ENCODE measurements around the gene STARD10. TPM values are rescaled to one million over a fixed set of nuclear protein-coding genes. Genes with fewer than 3 reads are reported as not detected.

Gene STARD10
- total RNA-seq, 2 donors from 2014 or later = 32.2 to 33.3 TPM

DNA sequence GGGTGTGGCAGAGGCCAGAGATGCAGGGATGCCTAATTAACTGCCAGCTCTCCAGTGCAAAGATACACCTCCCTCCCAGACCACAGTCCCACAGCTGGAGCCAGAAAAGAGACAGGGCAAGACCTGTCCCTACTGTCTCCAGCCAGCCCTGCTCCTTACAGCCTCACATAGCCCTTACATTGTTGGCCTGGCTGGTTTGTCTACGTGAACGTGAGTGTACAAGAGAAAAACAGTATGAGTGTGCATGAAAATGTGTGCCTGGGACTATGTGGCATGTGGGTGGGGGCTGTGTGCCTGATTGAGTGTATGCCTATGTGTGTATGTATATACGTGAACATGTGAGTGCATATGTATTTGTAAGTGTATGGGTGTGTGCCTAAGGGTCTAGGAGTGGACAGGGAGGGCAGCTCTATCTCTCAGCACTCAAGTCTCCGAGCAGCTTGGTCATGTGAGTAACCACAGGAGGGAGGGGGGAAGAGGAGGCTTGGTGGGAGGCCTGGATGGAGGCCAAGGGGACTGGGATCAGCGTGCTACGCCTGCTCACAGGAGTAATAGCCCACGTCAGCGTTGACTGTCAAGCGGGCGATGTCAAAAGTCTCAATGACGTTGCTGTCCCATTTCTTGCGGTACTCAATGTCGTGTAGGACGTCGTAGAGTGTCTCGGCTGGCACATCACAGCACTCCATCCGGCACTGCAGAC, 35.0 kb downstream of the STARD10 start:
- no peaks in the 10 kb centered on the region for H3K4me1 ChIP-seq (ENCODE audit: control insufficient read depth, insufficient read depth, low read length)
- Mint-ChIP-seq H3K9me3 (no peaks in the 10 kb centered on the region), H3K27ac (no peak overlapping the region), H3K4me1 (no peaks in the 10 kb centered on the region), H3K36me3 (ENCODE audit: low read depth) (peaks cover 24% of the 10 kb centered on the region), H3K27me3 (ENCODE audit: insufficient read depth) (peaks cover 24% of the 10 kb centered on the region), H3K4me3 (no peak overlapping the region)
- no peaks in the 10 kb centered on the region for H3K27me3 ChIP-seq (ENCODE audit: control insufficient read depth, insufficient read depth, low read length, poor library complexity, severe bottlenecking)
- TF ChIP-seq CTCF (conservative IDR thresholded peaks at IDR 0.05) = no peak
- WGBS, 2 experiments (ENCODE audit: insufficient coverage in 1 of 2, insufficient read length in 1 of 2) = 92 to 95% methylated on average over 14 to 17 of the region's 17 CpGs
- no peak overlapping the region for H3K4me3 ChIP-seq (ENCODE audit: low read length)
- H3K36me3 ChIP-seq (ENCODE audit: control insufficient read depth, insufficient read depth, low read length) = no peaks in the 10 kb centered on the region
- H3K27ac ChIP-seq (ENCODE audit: low read depth, low read length) = no peak overlapping the region
- H3K9me3 ChIP-seq (ENCODE audit: control insufficient read depth, low read length) = no peaks in the 10 kb centered on the region
- no peak overlapping the region for H3K9ac ChIP-seq (ENCODE audit: extremely low read depth, low read length, poor library complexity, severe bottlenecking)
- DNase-seq = no peak

DNA sequence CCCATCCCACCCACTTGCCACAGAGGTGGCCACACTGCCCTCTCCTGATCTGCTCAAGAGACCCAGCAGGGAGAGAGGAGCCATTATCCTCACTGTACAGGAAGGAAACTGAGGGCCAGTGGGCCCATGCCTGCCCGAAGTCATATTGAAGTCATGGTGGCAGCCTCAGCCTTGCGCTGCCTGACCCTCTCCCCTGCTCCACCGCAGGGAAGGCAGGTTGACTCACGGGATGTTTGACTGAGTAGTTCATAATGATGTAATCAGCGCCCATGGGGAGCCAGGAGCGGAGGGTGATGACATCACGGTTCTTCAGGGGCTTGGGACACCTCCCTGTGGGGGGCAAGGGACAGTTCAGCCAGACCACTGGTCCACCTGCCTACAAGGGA, 35.5 kb downstream of the STARD10 start:
- DNase-seq = no peak
- H3K27ac ChIP-seq (ENCODE audit: low read depth, low read length) = no peak overlapping the region
- H3K4me1 ChIP-seq (ENCODE audit: control insufficient read depth, insufficient read depth, low read length) = no peaks in the 10 kb centered on the region
- 83 to 89% methylated on average over 5 to 7 of the region's 7 CpGs for WGBS, 2 experiments (ENCODE audit: insufficient coverage in 1 of 2, insufficient read length in 1 of 2)
- Mint-ChIP-seq H3K27me3 (ENCODE audit: insufficient read depth) (peaks cover 25% of the 10 kb centered on the region), H3K4me3 (no peak overlapping the region), H3K36me3 (ENCODE audit: low read depth) (peaks cover 24% of the 10 kb centered on the region), H3K9me3 (no peaks in the 10 kb centered on the region), H3K27ac (no peak overlapping the region), H3K4me1 (no peaks in the 10 kb centered on the region)
- TF ChIP-seq CTCF (conservative IDR thresholded peaks at IDR 0.05) = no peak
- no peak overlapping the region for H3K9ac ChIP-seq (ENCODE audit: extremely low read depth, low read length, poor library complexity, severe bottlenecking)
- no peak overlapping the region for H3K4me3 ChIP-seq (ENCODE audit: low read length)
- H3K36me3 ChIP-seq (ENCODE audit: control insufficient read depth, insufficient read depth, low read length) = no peaks in the 10 kb centered on the region
- no peaks in the 10 kb centered on the region for H3K27me3 ChIP-seq (ENCODE audit: control insufficient read depth, insufficient read depth, low read length, poor library complexity, severe bottlenecking)
- no peaks in the 10 kb centered on the region for H3K9me3 ChIP-seq (ENCODE audit: control insufficient read depth, low read length)

DNA sequence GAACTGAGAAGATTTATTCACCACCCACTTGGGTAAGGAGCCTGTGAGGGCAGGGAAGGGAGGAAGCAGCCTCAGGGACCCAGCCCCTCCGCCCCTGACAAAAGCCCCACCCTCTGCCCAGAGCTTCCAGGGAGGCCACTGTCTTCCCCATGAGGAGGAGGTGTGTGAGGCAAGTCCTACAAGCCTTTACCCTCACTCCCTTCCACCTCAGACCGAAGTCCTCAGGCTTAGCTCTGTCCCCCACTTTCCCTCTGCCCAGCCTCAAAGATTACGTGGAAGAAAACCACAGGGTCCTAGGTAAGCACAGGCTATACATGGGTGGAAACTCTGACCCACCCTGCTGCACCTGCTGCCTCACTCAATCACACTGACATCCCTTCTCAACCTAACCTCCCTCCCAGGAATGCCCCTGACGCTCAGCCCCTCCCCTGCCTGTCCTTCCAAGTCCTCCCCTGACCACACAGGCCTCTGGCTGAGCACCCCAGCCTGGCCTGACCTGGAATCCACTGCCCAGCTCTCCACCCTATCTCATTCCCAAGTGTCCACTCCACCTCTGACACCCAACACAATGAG, 38.0 kb downstream of the STARD10 start:
- H3K4me3 ChIP-seq (ENCODE audit: low read length) = no peak overlapping the region
- Mint-ChIP-seq H3K36me3 (ENCODE audit: low read depth) (peaks cover 21% of the 10 kb centered on the region), H3K9me3 (no peaks in the 10 kb centered on the region), H3K4me3 (no peak overlapping the region), H3K27me3 (ENCODE audit: insufficient read depth) (peaks cover 26% of the 10 kb centered on the region), H3K4me1 (peaks cover 12% of the 10 kb centered on the region), H3K27ac (no peak overlapping the region)
- 94% methylated on average over 4 of the region's 4 CpGs; no CpG with 5 or more reads in 1 of the 2 experiments for WGBS, 2 experiments (ENCODE audit: insufficient coverage in 1 of 2, insufficient read length in 1 of 2)
- no peak for DNase-seq
- H3K9me3 ChIP-seq (ENCODE audit: control insufficient read depth, low read length) = no peaks in the 10 kb centered on the region
- no peaks in the 10 kb centered on the region for H3K36me3 ChIP-seq (ENCODE audit: control insufficient read depth, insufficient read depth, low read length)
- H3K4me1 ChIP-seq (ENCODE audit: control insufficient read depth, insufficient read depth, low read length) = peaks cover 2% of the 10 kb centered on the region
- H3K9ac ChIP-seq (ENCODE audit: extremely low read depth, low read length, poor library complexity, severe bottlenecking) = no peak overlapping the region
- no peak for TF ChIP-seq CTCF (conservative IDR thresholded peaks at IDR 0.05)
- no peaks in the 10 kb centered on the region for H3K27me3 ChIP-seq (ENCODE audit: control insufficient read depth, insufficient read depth, low read length, poor library complexity, severe bottlenecking)
- H3K27ac ChIP-seq (ENCODE audit: low read depth, low read length) = no peak overlapping the region

All from endodermal cell (in vitro differentiated cells).